RPMI8226 (cell line): Measurements from ENCODE around the gene SLX9.

Source experiments
- DNase-seq: peaks from one replicate; pipeline ENCODE4 v3.0.0-alpha.2; 2015

Gene SLX9

GRCh38 chr21:44993321-44994046 is 53.7 kb downstream of the SLX9 start:
- DNase-seq: no peak

- DNase-seq: no peak
Observed at GRCh38 chr21:44994047-44994694, 54.3 kb downstream of the SLX9 start.

GRCh38 chr21:44994695-44995342 is 55.0 kb downstream of the SLX9 start:
- no peak for DNase-seq

- DNase-seq: no peak
Observed at GRCh38 chr21:44995343-44995941, 55.6 kb downstream of the SLX9 start.

GRCh38 chr21:44996096-44996495 is 56.3 kb downstream of the SLX9 start:
- DNase-seq: no peak

- DNase-seq: no peak
Observed at GRCh38 chr21:44996501-44996921, 56.7 kb downstream of the SLX9 start.

GRCh38 chr21:44996983-44997936 is 57.4 kb downstream of the SLX9 start:
- no peak for DNase-seq

- DNase-seq: no peak
Observed at GRCh38 chr21:44998086-44998620, 58.3 kb downstream of the SLX9 start.

- DNase-seq: no peak
Observed at GRCh38 chr21:44998621-44999427, 59.0 kb downstream of the SLX9 start.

- DNase-seq: peak; percentile 48
Observed at GRCh38 chr21:44999428-44999971, 59.7 kb downstream of the SLX9 start.

- DNase-seq: no peak
Observed at GRCh38 chr21:44999972-45000636, 60.3 kb downstream of the SLX9 start.

GRCh38 chr21:45000637-45001133 is 60.9 kb downstream of the SLX9 start:
- no peak for DNase-seq

- no peak for DNase-seq
Observed at GRCh38 chr21:45001134-45002095, 61.6 kb downstream of the SLX9 start.

GRCh38 chr21:45002381-45003204 is 62.8 kb downstream of the SLX9 start:
- no peak for DNase-seq

GRCh38 chr21:45003331-45004058 is 63.7 kb downstream of the SLX9 start:
- no peak for DNase-seq

- no peak for DNase-seq
Observed at GRCh38 chr21:45004059-45004422, 64.2 kb downstream of the SLX9 start.

GRCh38 chr21:45004481-45005247 is 64.8 kb downstream of the SLX9 start:
- DNase-seq: peak; percentile 40
